HEK293 (cell line): ENCODE results near the gene TRNP1.
A peak's percentile ranks its signal among the peaks of the same experiment; 100 is the strongest.

Experiments used
- CTCF ChIA-PET: fragments of 350-600 bp; formaldehyde crosslinking; extraction: SDS; loops from one replicate; lab custom pipeline; 2021; ENCODE audit warnings: antibody characterized with exemption; lab: Yijun Ruan, JAX
- POLR2A ChIA-PET: fragments of 300-600 bp; formaldehyde crosslinking; extraction: SDS; loops from one replicate; lab custom pipeline; 2020; ENCODE audit warnings: antibody characterized with exemption, inconsistent platforms; lab: Yijun Ruan, JAX
- H3K27ac ChIP-seq: fragments of 200-500 bp; sonication (Bioruptor generic); 2 replicates; pipeline ENCODE4 v1.5.1; 2014; ENCODE audit warnings: low read depth, low read length, control low read depth, inconsistent platforms; ENCODE audit errors: extremely low read depth
- H3K36me3 ChIP-seq, 2 experiments: fragments of 200-500 bp in 1 of 2; sonication (Bioruptor generic) in 1 of 2; 1 replicate in 1 of 2; 2 replicates in 1 of 2; pipeline ENCODE4 v1.5.1; 2014 to 2017; ENCODE audit warnings: inconsistent platforms in 2 of 2, low read length in 2 of 2; ENCODE audit not compliant: control insufficient read depth in 2 of 2, insufficient read depth in 1 of 2
- H3K4me1 ChIP-seq: fragments of 200-500 bp; sonication (Bioruptor generic); 2 replicates; pipeline ENCODE4 v1.5.1; 2014; ENCODE audit warnings: mild to moderate bottlenecking, low read length, inconsistent platforms; ENCODE audit not compliant: control insufficient read depth, insufficient read depth
- H3K4me3 ChIP-seq: 2 replicates; pipeline ENCODE4 v1.5.1; 2011; ENCODE audit warnings: low read depth, mild to moderate bottlenecking, control low read depth, low read length, moderate library complexity
- H3K9me3 ChIP-seq: fragments of 200-500 bp; sonication (Bioruptor generic); 2 replicates; pipeline ENCODE4 v1.5.1; 2014; ENCODE audit warnings: low read depth, low read length, inconsistent platforms; ENCODE audit not compliant: control insufficient read depth, insufficient read depth
- EGR2 ChIP-seq: fragments of 450-650 bp; formaldehyde crosslinking; IDR thresholded peaks from 2 replicates; pipeline ENCODE4 v1.5.1; 2016; ENCODE audit warnings: low read depth, missing biosample characterization, missing genetic modification characterization
- KLF8 ChIP-seq: fragments of 450-650 bp; formaldehyde crosslinking; IDR thresholded peaks from 2 replicates; pipeline ENCODE4 v1.5.1; 2016; ENCODE audit warnings: missing biosample characterization, missing genetic modification characterization
- MZF1 ChIP-seq: fragments of 450-650 bp; formaldehyde crosslinking; IDR thresholded peaks from 2 replicates; pipeline ENCODE4 v1.5.1; 2017; ENCODE audit warnings: missing biosample characterization, missing genetic modification characterization, borderline replicate concordance
- OSR2 ChIP-seq: fragments of 450-650 bp; formaldehyde crosslinking; IDR thresholded peaks from 2 replicates; pipeline ENCODE4 v1.5.1; 2016; ENCODE audit warnings: missing biosample characterization, missing genetic modification characterization
- PRDM1 ChIP-seq: fragments of 450-650 bp; formaldehyde crosslinking; IDR thresholded peaks from 2 replicates; pipeline ENCODE4; 2016; ENCODE audit warnings: missing biosample characterization, missing genetic modification characterization
- PRDM10 ChIP-seq: fragments of 450-650 bp; formaldehyde crosslinking; IDR thresholded peaks from 2 replicates; pipeline ENCODE4 v1.5.1; 2016; ENCODE audit warnings: missing biosample characterization, missing genetic modification characterization
- PRDM4 ChIP-seq: fragments of 450-650 bp; formaldehyde crosslinking; IDR thresholded peaks from 2 replicates; pipeline ENCODE4 v1.5.1; 2017; ENCODE audit warnings: missing biosample characterization, missing genetic modification characterization
- SCRT2 ChIP-seq: fragments of 450-650 bp; formaldehyde crosslinking; IDR thresholded peaks from 2 replicates; pipeline ENCODE4 v1.5.1; 2016; ENCODE audit warnings: missing biosample characterization, missing genetic modification characterization
- ZBTB17 ChIP-seq: fragments of 450-650 bp; formaldehyde crosslinking; IDR thresholded peaks from 2 replicates; pipeline ENCODE4 v1.5.1; 2016; ENCODE audit warnings: missing biosample characterization, missing genetic modification characterization
- ZBTB48 ChIP-seq: fragments of 450-650 bp; formaldehyde crosslinking; IDR thresholded peaks from 2 replicates; pipeline ENCODE4 v1.5.1; 2016; ENCODE audit warnings: missing biosample characterization, missing genetic modification characterization
- ZFHX2 ChIP-seq: fragments of 450-650 bp; formaldehyde crosslinking; conservative IDR thresholded peaks from 2 replicates; pipeline ENCODE4 v1.5.1; 2016; ENCODE audit warnings: missing biosample characterization, missing genetic modification characterization
- ZNF184 ChIP-seq: fragments of 450-650 bp; IDR thresholded peaks from 2 replicates; pipeline ENCODE4 v1.5.1; 2018; ENCODE audit warnings: missing biosample characterization, mild to moderate bottlenecking, missing genetic modification characterization
- ZNF19 ChIP-seq: fragments of 450-650 bp; formaldehyde crosslinking; IDR thresholded peaks from 2 replicates; pipeline ENCODE4; 2016; ENCODE audit warnings: missing biosample characterization, missing genetic modification characterization, low read depth
- ZNF292 ChIP-seq: fragments of 450-650 bp; formaldehyde crosslinking; IDR thresholded peaks from 2 replicates; pipeline ENCODE4 v1.5.1; 2016; ENCODE audit warnings: low read depth, missing biosample characterization, missing genetic modification characterization, borderline replicate concordance
- ZNF302 ChIP-seq: fragments of 450-650 bp; formaldehyde crosslinking; IDR thresholded peaks from 2 replicates; pipeline ENCODE4 v1.5.1; 2016; ENCODE audit warnings: missing biosample characterization, missing genetic modification characterization, low read depth
- ZNF37A ChIP-seq: fragments of 450-650 bp; IDR thresholded peaks from 2 replicates; pipeline ENCODE4 v1.5.1; 2018; ENCODE audit warnings: missing biosample characterization, missing genetic modification characterization
- ZNF394 ChIP-seq: fragments of 450-650 bp; formaldehyde crosslinking; IDR thresholded peaks from 2 replicates; pipeline ENCODE4 v1.5.1; 2016; ENCODE audit warnings: missing biosample characterization, missing genetic modification characterization, mild to moderate bottlenecking, moderate library complexity, borderline replicate concordance
- ZNF404 ChIP-seq: fragments of 450-650 bp; formaldehyde crosslinking; IDR thresholded peaks from 2 replicates; pipeline ENCODE4 v1.5.1; 2017; ENCODE audit warnings: missing biosample characterization, missing genetic modification characterization
- ZNF585B ChIP-seq: fragments of 450-650 bp; formaldehyde crosslinking; IDR thresholded peaks from 2 replicates; pipeline ENCODE4 v1.5.1; 2016; ENCODE audit warnings: missing biosample characterization, missing genetic modification characterization
- ZNF776 ChIP-seq: fragments of 450-650 bp; formaldehyde crosslinking; IDR thresholded peaks from 2 replicates; pipeline ENCODE4 v1.5.0; 2017; ENCODE audit warnings: missing biosample characterization, missing genetic modification characterization, borderline replicate concordance
- ZNF837 ChIP-seq: fragments of 450-650 bp; formaldehyde crosslinking; IDR thresholded peaks from 2 replicates; pipeline ENCODE4 v1.5.1; 2016; ENCODE audit warnings: missing biosample characterization, missing genetic modification characterization
- TF ChIP-seq, protein P1 (sequence below): fragments of 450-650 bp; formaldehyde crosslinking; IDR thresholded peaks from 2 replicates; pipeline ENCODE4 v1.5.1; 2017; ENCODE audit warnings: missing biosample characterization, missing genetic modification characterization

TRNP1 gene

DNA sequence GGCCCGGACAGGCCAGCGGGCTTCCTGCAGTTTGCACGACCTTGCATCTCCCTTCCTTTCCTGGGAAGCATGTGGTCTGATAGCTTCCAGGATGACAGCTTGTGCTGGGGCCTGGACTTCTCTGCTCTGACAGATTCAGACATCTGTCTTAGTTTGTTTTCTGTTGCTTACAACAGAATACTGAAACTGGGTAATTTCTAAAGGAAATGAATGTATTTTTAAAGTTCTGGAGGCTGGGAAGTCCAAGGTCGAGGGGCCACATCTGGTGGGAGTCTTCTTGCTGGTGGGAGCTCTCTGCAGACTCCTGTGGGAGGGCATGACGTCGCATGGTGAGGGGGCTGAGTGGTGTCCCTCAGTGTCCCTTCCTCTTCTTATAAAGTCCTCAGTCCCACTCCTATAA, 54.4 kb downstream of the TRNP1 start:
- Histone ChIP-seq H3K27ac (no peak overlapping the region), H3K36me3 (no peaks in the 10 kb centered on the region), H3K4me1 (no peaks in the 10 kb centered on the region), H3K4me3 (no peak overlapping the region), H3K9me3 (no peaks in the 10 kb centered on the region)
- TF ChIP-seq PRDM4 (tag by site-specific recombination), result no peak
- peak; percentile 59; the same call in 1 of the 2 replicates for TF ChIP-seq EGR2 (tag by site-specific recombination)
- peak; percentile 42 for TF ChIP-seq ZFHX2 (tag by site-specific recombination)
- CTCF ChIA-PET, result interaction anchor here (5.7 to 7.1 kb wide), 4 partner anchors 10 to 52 kb away, joined by 74 to 329 read pairs (median 116); partner anchors contain the start of gene TRNP1
- POLR2A ChIA-PET, result no interaction called here

DNA sequence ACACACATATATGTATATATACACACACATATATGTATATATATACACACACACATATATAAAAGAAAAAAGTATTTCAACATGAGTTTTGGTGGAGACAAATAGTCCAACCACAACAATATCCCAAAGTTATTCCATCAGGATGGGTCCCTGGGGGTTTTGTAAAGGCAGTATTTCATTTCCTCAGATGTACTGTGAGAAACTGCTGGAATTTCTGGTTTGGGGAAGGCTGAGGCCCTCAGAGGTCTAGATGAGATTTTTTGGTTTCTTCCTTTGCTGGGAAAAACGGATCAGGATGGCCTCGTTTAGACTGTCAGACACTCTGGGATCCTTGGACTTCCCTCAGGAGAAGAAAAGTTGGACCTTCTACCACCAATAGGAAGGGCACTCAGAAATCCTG, 55.6 kb downstream of the TRNP1 start:
- CTCF ChIA-PET, result interaction anchor here (0.6 to 7.1 kb wide), 4 partner anchors 15 to 67 kb away, joined by 3 to 329 read pairs (median 108); partner anchors contain the start of gene TRNP1
- H3K36me3 ChIP-seq, result no peaks in the 10 kb centered on the region
- no peak overlapping the region for H3K4me3 ChIP-seq
- 0 out of 2 replicates have a peak, but pooled peaks have one; percentile 21 for TF ChIP-seq ZBTB17 (tag by site-specific recombination)
- TF ChIP-seq PRDM10 (tag by site-specific recombination), result peak; percentile 88
- no peak for TF ChIP-seq ZNF19 (tag by site-specific recombination)
- no peak overlapping the region for H3K27ac ChIP-seq
- H3K4me1 ChIP-seq, result no peaks in the 10 kb centered on the region
- H3K9me3 ChIP-seq, result no peaks in the 10 kb centered on the region
- POLR2A ChIA-PET, result no interaction called here

- ChIA-PET POLR2A (no interaction called here), CTCF (interaction anchor here (1.0 to 1.8 kb wide), 2 partner anchors 48 to 53 kb away, joined by 4 to 10 read pairs; no protein-coding TSS in a partner anchor)
- Histone ChIP-seq H3K36me3 (no peaks in the 10 kb centered on the region), H3K4me1 (no peaks in the 10 kb centered on the region), H3K9me3 (no peaks in the 10 kb centered on the region), H3K27ac (no peak overlapping the region), H3K4me3 (no peak overlapping the region)
- TF ChIP-seq ZNF776 (tag by site-specific recombination) (no peak), ZNF404 (tag by site-specific recombination) (no peak), ZNF837 (tag by site-specific recombination) (no peak), SCRT2 (tag by site-specific recombination) (no peak), ZNF302 (no peak), OSR2 (tag by site-specific recombination) (no peak), ZBTB48 (tag by site-specific recombination) (no peak), MZF1 (tag by site-specific recombination) (no peak), ZNF184 (tag by site-specific recombination) (no peak), ZNF37A (tag by site-specific recombination) (no peak), ZNF394 (tag by site-specific recombination) (no peak), ZNF292 (tag by site-specific recombination) (no peak), PRDM1 (no peak), ZNF585B (tag by site-specific recombination) (no peak), KLF8 (tag by site-specific recombination) (no peak)
- TF ChIP-seq, protein P1, sequence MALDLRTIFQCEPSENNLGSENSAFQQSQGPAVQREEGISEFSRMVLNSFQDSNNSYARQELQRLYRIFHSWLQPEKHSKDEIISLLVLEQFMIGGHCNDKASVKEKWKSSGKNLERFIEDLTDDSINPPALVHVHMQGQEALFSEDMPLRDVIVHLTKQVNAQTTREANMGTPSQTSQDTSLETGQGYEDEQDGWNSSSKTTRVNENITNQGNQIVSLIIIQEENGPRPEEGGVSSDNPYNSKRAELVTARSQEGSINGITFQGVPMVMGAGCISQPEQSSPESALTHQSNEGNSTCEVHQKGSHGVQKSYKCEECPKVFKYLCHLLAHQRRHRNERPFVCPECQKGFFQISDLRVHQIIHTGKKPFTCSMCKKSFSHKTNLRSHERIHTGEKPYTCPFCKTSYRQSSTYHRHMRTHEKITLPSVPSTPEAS (tag by site-specific recombination), result no peak
These were observed 56.1 kb downstream of the TRNP1 start for GRCh38 chr1:27049607-27050006.
